ENCODE data around the gene ACAD10. TPM values are rescaled to one million over a fixed set of nuclear protein-coding genes. Genes with fewer than 3 reads are reported as not detected.
A peak's percentile ranks its signal among the peaks of the same experiment; 100 is the strongest.

ACAD10 gene
- total and polyA plus RNA-seq, 2 of the 13 experiments (the other 11 are each of a cell fraction or from before 2014, with no cell fraction given) = 15.2 to 16.3 TPM

DNA sequence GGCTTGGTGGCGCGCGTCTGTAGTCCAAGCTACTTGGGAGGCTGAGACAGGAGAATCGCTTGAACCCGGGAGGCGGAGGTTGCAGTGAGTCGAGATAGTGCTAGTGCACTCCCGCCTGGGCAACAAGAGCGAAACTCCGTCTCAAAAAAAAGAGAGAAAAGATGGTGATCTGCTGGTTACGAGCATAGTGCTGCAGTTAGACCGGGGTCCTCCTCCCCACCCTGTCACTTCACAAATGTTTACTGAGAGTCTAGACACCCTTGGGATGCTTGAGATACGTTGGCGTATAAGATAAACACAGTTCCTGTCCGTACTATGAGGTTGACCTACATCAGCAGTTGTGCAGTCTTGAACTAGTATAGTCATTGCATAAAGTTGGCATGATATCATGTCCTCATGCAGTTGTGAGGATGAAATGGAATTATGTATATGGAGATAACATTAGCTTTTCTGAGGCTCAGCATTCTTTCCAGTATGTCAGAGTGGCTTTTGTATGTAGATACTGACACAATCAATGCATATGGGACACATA, 787 bp downstream of the ACAD10 start (continued):
- TF ChIP-seq HBP1 (CRISPR knock-in tag; IDR thresholded peaks at IDR 0.05; ENCODE audit: low read depth) (no peak), ZNF737 (CRISPR knock-in tag; IDR thresholded peaks at IDR 0.05; ENCODE audit: borderline replicate concordance) (no peak), ZNF331 (CRISPR knock-in tag; IDR thresholded peaks at IDR 0.05) (no peak), GZF1 (CRISPR knock-in tag; IDR thresholded peaks at IDR 0.05) (no peak), SKI (IDR thresholded peaks at IDR 0.05; ENCODE audit: partially characterized antibody) (peak; percentile 15), PBX2 (CRISPR knock-in tag; IDR thresholded peaks at IDR 0.05) (no peak), ZNF234 (CRISPR knock-in tag; conservative IDR thresholded peaks at IDR 0.05) (no peak), CSRNP1 (CRISPR knock-in tag; IDR thresholded peaks at IDR 0.05) (0 out of 2 replicates have a peak, but pooled peaks have one; percentile 27), ZNF576 (CRISPR knock-in tag; IDR thresholded peaks at IDR 0.05) (0 out of 2 replicates have a peak, but pooled peaks have one; percentile 35), NR2F2 (IDR thresholded peaks at IDR 0.05; ENCODE audit: borderline replicate concordance, low read depth) (no peak), ZSCAN9 (CRISPR knock-in tag; IDR thresholded peaks at IDR 0.05; ENCODE audit: borderline replicate concordance) (no peak), CHD4 (IDR thresholded peaks at IDR 0.05; ENCODE audit: borderline replicate concordance, low read length) (peak; percentile 60; the same call in 1 of the 2 replicates), NONO (IDR thresholded peaks at IDR 0.05) (no peak), NONO (CRISPR knock-in tag; conservative IDR thresholded peaks at IDR 0.05) (no peak), IRF2 (CRISPR knock-in tag; IDR thresholded peaks at IDR 0.05) (no peak), RAD21 (CRISPR knock-in tag; IDR thresholded peaks at IDR 0.05) (no peak), SPEN (CRISPR knock-in tag; IDR thresholded peaks at IDR 0.05; ENCODE audit: low read depth) (no peak)
- TF ChIP-seq, protein P1, sequence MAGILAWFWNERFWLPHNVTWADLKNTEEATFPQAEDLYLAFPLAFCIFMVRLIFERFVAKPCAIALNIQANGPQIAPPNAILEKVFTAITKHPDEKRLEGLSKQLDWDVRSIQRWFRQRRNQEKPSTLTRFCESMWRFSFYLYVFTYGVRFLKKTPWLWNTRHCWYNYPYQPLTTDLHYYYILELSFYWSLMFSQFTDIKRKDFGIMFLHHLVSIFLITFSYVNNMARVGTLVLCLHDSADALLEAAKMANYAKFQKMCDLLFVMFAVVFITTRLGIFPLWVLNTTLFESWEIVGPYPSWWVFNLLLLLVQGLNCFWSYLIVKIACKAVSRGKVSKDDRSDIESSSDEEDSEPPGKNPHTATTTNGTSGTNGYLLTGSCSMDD (CRISPR knock-in tag; IDR thresholded peaks at IDR 0.05) = no peak
- TF ChIP-seq, protein P2, sequence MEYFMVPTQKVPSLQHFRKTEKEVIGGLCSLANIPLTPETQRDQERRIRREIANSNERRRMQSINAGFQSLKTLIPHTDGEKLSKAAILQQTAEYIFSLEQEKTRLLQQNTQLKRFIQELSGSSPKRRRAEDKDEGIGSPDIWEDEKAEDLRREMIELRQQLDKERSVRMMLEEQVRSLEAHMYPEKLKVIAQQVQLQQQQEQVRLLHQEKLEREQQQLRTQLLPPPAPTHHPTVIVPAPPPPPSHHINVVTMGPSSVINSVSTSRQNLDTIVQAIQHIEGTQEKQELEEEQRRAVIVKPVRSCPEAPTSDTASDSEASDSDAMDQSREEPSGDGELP (IDR thresholded peaks at IDR 0.05; ENCODE audit: borderline replicate concordance, low read depth) = no peak

Data from HepG2 (cell line).